ENCODE measurements around the gene PDCD4.

The PDCD4 gene

DNA sequence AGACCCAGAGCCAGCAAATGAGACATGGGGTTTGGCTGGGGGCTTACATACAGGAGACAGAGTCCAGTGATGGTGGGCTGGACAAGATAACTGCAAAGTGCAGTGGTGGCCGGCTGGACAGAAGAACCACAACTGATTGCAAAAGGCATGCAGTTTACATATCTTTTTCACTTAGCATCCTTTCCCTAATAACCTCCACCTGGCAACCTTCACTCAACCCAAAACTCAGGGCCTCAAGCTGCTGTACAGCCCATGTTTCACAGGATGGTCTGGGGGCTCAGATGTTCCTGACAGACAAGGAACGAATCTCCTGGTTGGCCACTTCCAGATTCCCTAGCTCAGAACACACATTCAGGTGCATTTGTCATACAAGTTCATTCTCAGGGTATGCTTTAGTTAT, 7.8 kb upstream of the PDCD4 start:
- Histone ChIP-seq H3K4me1 (ENCODE audit: low read length) (peaks cover 90% of the 10 kb centered on the region), H3K27ac (ENCODE audit: low read length) (peak overlapping the region; percentile 97), H3K4me2 (ENCODE audit: low read depth, low read length) (peak overlapping the region; percentile 93; the same call in 1 of the 2 replicates)

DNA sequence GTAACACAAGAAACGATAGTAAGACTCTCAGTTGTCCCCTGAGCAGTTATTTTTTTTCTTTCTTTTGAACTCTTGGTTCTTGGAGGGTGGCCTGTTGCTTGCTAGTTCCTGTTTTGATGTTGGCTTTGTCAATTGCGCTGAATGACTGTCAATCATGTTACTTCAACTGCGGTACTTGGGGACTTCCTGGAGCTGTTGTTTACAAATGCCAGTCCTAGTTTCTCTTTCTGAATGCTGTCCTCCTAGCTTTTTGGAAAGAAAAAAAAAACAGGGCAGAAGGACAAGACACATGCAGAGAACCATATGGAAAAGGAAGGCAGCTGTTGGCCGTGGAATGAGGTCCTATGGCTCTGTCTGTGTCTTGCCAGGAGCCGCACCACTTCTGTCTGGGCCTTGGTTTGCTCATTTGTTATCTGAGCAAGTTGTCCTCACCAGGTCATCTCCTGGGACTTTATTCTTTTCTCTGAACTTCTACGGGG, 7.0 kb upstream of the PDCD4 start:
- Histone ChIP-seq H3K9me2 (replicated peaks; ENCODE audit: insufficient read depth, low read length) (no peaks in the 10 kb centered on the region), H3K36me3 (replicated peaks; ENCODE audit: insufficient read depth, low read length) (no peaks in the 10 kb centered on the region), H3K27ac (ENCODE audit: low read length) (peak overlapping the region; percentile 97), H4K20me1 (ENCODE audit: insufficient read depth, low read length) (no peaks in the 10 kb centered on the region), H3K79me2 (ENCODE audit: low read length) (no peaks in the 10 kb centered on the region), H3K4me3 (ENCODE audit: low read length) (peak overlapping the region; percentile 54), H3K4me1 (ENCODE audit: low read length) (peaks cover 82% of the 10 kb centered on the region), H3K9me3 (replicated peaks; ENCODE audit: insufficient read depth, low read length) (no peaks in the 10 kb centered on the region), H2AFZ (ENCODE audit: low read length) (peak overlapping the region; percentile 56), H3K4me2 (ENCODE audit: low read depth, low read length) (peak overlapping the region; percentile 93), H3F3A (ENCODE audit: insufficient read depth, low read length) (peaks cover 76% of the 10 kb centered on the region), H3K9ac (ENCODE audit: low read length) (peak overlapping the region; percentile 72), H3K27me3 (replicated peaks; ENCODE audit: insufficient read depth, low read length) (no peaks in the 10 kb centered on the region)
- DNase-seq = peak; percentile 93
- TF ChIP-seq, protein P1, sequence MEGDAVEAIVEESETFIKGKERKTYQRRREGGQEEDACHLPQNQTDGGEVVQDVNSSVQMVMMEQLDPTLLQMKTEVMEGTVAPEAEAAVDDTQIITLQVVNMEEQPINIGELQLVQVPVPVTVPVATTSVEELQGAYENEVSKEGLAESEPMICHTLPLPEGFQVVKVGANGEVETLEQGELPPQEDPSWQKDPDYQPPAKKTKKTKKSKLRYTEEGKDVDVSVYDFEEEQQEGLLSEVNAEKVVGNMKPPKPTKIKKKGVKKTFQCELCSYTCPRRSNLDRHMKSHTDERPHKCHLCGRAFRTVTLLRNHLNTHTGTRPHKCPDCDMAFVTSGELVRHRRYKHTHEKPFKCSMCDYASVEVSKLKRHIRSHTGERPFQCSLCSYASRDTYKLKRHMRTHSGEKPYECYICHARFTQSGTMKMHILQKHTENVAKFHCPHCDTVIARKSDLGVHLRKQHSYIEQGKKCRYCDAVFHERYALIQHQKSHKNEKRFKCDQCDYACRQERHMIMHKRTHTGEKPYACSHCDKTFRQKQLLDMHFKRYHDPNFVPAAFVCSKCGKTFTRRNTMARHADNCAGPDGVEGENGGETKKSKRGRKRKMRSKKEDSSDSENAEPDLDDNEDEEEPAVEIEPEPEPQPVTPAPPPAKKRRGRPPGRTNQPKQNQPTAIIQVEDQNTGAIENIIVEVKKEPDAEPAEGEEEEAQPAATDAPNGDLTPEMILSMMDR (IDR thresholded peaks at IDR 0.05; ENCODE audit: low read length) = no peak
- TF ChIP-seq EZH2phosphoT487 (IDR thresholded peaks at IDR 0.05; ENCODE audit: low read length) (no peak), EZH2 (optimal IDR thresholded peaks at IDR 0.05; ENCODE audit: low read depth, low read length) (no peak)

More for the DNA sequence above, 7.8 kb upstream of the PDCD4 start:
- Histone ChIP-seq H4K20me1 (ENCODE audit: insufficient read depth, low read length) (no peaks in the 10 kb centered on the region), H3K9me2 (replicated peaks; ENCODE audit: insufficient read depth, low read length) (no peaks in the 10 kb centered on the region), H3K9ac (ENCODE audit: low read length) (0 out of 2 replicates have a peak overlapping the region, but pooled peaks have one; percentile 72), H3K4me3 (ENCODE audit: low read length) (no peak overlapping the region), H3K9me3 (replicated peaks; ENCODE audit: insufficient read depth, low read length) (no peaks in the 10 kb centered on the region), H3K27me3 (replicated peaks; ENCODE audit: insufficient read depth, low read length) (no peaks in the 10 kb centered on the region), H2AFZ (ENCODE audit: low read length) (peak overlapping the region; percentile 3; the same call in 1 of the 2 replicates), H3K79me2 (ENCODE audit: low read length) (no peaks in the 10 kb centered on the region), H3F3A (ENCODE audit: insufficient read depth, low read length) (peaks cover 83% of the 10 kb centered on the region), H3K36me3 (replicated peaks; ENCODE audit: insufficient read depth, low read length) (no peaks in the 10 kb centered on the region)
- DNase-seq = no peak
- TF ChIP-seq, protein P1 (IDR thresholded peaks at IDR 0.05; ENCODE audit: low read length) = no peak
- no peak for TF ChIP-seq EZH2 (optimal IDR thresholded peaks at IDR 0.05; ENCODE audit: low read depth, low read length)
- TF ChIP-seq EZH2phosphoT487 (IDR thresholded peaks at IDR 0.05; ENCODE audit: low read length) = no peak

DNA sequence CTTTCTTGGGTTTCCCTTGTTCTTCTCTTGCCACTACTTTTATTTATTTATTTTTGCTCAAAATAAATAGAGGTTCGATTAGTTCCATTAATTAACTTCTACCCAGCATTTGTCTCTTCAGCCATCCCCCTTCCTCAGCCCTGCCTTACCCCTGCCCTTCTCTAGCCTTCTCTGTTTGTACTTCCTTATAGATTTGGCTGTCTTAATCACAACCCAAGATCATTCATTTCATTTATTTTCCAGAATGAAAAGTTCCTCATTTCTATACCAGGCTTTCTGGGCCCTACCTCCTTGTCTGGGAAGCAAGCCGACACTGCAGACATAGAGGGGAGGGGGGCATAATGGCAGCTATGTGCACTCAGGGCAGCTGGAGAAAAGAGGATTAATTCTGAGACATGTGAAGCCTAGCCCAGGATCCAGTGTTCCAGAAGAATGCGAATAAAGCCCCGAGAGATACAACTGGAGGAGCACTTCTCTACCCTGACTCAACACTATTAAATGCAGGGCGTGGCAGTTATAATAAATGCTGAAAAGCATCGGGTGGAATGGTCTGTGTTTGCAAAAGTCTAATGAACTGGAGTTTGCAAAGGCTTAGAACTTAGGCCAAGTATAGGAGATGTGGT, 6.4 kb upstream of the PDCD4 start:
- Histone ChIP-seq H3K36me3 (replicated peaks; ENCODE audit: insufficient read depth, low read length) (no peaks in the 10 kb centered on the region), H4K20me1 (ENCODE audit: insufficient read depth, low read length) (no peaks in the 10 kb centered on the region), H2AFZ (ENCODE audit: low read length) (peak overlapping the region; percentile 56), H3K4me3 (ENCODE audit: low read length) (peak overlapping the region; percentile 54), H3K9me2 (replicated peaks; ENCODE audit: insufficient read depth, low read length) (no peaks in the 10 kb centered on the region), H3F3A (ENCODE audit: insufficient read depth, low read length) (peaks cover 70% of the 10 kb centered on the region), H3K27me3 (replicated peaks; ENCODE audit: insufficient read depth, low read length) (no peaks in the 10 kb centered on the region), H3K27ac (ENCODE audit: low read length) (peak overlapping the region; percentile 97), H3K9ac (ENCODE audit: low read length) (peak overlapping the region; percentile 72), H3K4me2 (ENCODE audit: low read depth, low read length) (peak overlapping the region; percentile 93), H3K79me2 (ENCODE audit: low read length) (no peaks in the 10 kb centered on the region), H3K4me1 (ENCODE audit: low read length) (peaks cover 76% of the 10 kb centered on the region), H3K9me3 (replicated peaks; ENCODE audit: insufficient read depth, low read length) (no peaks in the 10 kb centered on the region)
- TF ChIP-seq EZH2 (optimal IDR thresholded peaks at IDR 0.05; ENCODE audit: low read depth, low read length) = no peak
- TF ChIP-seq, protein P1 (IDR thresholded peaks at IDR 0.05; ENCODE audit: low read length) = no peak
- no peak for TF ChIP-seq EZH2phosphoT487 (IDR thresholded peaks at IDR 0.05; ENCODE audit: low read length)
- no peak for DNase-seq

Data from MM.1S (cell line).